Measurements from ENCODE around the gene CSHL1.
"Not testable (repeated sequence)": the region's sequence is repeated elsewhere in the genome, so short reads cannot be mapped to it uniquely, and the experiment has no call there.

CSHL1 gene

GRCh38 chr17:63925615-63926014 is 14.6 kb upstream of the CSHL1 start:
- TF ChIP-seq REST (IDR thresholded peaks at IDR 0.05; ENCODE audit: insufficient read depth in 1 of 2, low read depth in 2 of 2, low read length in 2 of 2), result no peak
- no peak for TF ChIP-seq TAF1 (IDR thresholded peaks at IDR 0.05; ENCODE audit: borderline replicate concordance, insufficient read depth, low read length)
- no peak for TF ChIP-seq POLR2AphosphoS5 (IDR thresholded peaks at IDR 0.05; ENCODE audit: low read depth, low read length)
- no peak for TF ChIP-seq SIN3A (IDR thresholded peaks at IDR 0.05; ENCODE audit: borderline replicate concordance, insufficient read depth, low read length)
- no peak for TF ChIP-seq FOXP2 (optimal IDR thresholded peaks at IDR 0.05; ENCODE audit: borderline replicate concordance, extremely low read depth, extremely low read length, insufficient read depth)

GRCh38 chr17:63919311-63919723 is 8.3 kb upstream of the CSHL1 start:
- TF ChIP-seq REST (IDR thresholded peaks at IDR 0.05; ENCODE audit: insufficient read depth in 1 of 2, low read depth in 2 of 2, low read length in 2 of 2), result no peak
- TF ChIP-seq FOXP2 (optimal IDR thresholded peaks at IDR 0.05; ENCODE audit: borderline replicate concordance, extremely low read depth, extremely low read length, insufficient read depth), result no peak
- TF ChIP-seq SIN3A (IDR thresholded peaks at IDR 0.05; ENCODE audit: borderline replicate concordance, insufficient read depth, low read length), result no peak
- no peak for TF ChIP-seq POLR2AphosphoS5 (IDR thresholded peaks at IDR 0.05; ENCODE audit: low read depth, low read length)
- no peak for TF ChIP-seq TAF1 (IDR thresholded peaks at IDR 0.05; ENCODE audit: borderline replicate concordance, insufficient read depth, low read length)

- TF ChIP-seq TAF1 (IDR thresholded peaks at IDR 0.05; ENCODE audit: borderline replicate concordance, insufficient read depth, low read length); POLR2AphosphoS5 (IDR thresholded peaks at IDR 0.05; ENCODE audit: low read depth, low read length); REST (IDR thresholded peaks at IDR 0.05; ENCODE audit: insufficient read depth in 1 of 2, low read depth in 2 of 2, low read length in 2 of 2): not testable (repeated sequence)
Observed at GRCh38 chr17:63918789-63919305, 7.8 kb upstream of the CSHL1 start, which contains the start of gene GH1. Gene GH1 (minus strand): TSS chr17:63918839. CDS start chr17:63918776, 63 bp downstream.

- TF ChIP-seq FOXP2 (optimal IDR thresholded peaks at IDR 0.05; ENCODE audit: borderline replicate concordance, extremely low read depth, extremely low read length, insufficient read depth) (no peak), REST (IDR thresholded peaks at IDR 0.05; ENCODE audit: insufficient read depth in 1 of 2, low read depth in 2 of 2, low read length in 2 of 2) (no peak), SIN3A (IDR thresholded peaks at IDR 0.05; ENCODE audit: borderline replicate concordance, insufficient read depth, low read length) (no peak), TAF1 (IDR thresholded peaks at IDR 0.05; ENCODE audit: borderline replicate concordance, insufficient read depth, low read length) (no peak), POLR2AphosphoS5 (IDR thresholded peaks at IDR 0.05; ENCODE audit: low read depth, low read length) (no peak)
Observed at GRCh38 chr17:63918305-63918704, 7.2 kb upstream of the CSHL1 start.

- TF ChIP-seq POLR2AphosphoS5 (IDR thresholded peaks at IDR 0.05; ENCODE audit: low read depth, low read length), result no peak
- no peak for TF ChIP-seq FOXP2 (optimal IDR thresholded peaks at IDR 0.05; ENCODE audit: borderline replicate concordance, extremely low read depth, extremely low read length, insufficient read depth)
- no peak for TF ChIP-seq SIN3A (IDR thresholded peaks at IDR 0.05; ENCODE audit: borderline replicate concordance, insufficient read depth, low read length)
- no peak for TF ChIP-seq REST (IDR thresholded peaks at IDR 0.05; ENCODE audit: insufficient read depth in 1 of 2, low read depth in 2 of 2, low read length in 2 of 2)
- TF ChIP-seq TAF1 (IDR thresholded peaks at IDR 0.05; ENCODE audit: borderline replicate concordance, insufficient read depth, low read length), result no peak
Observed at GRCh38 chr17:63917646-63918045, 6.6 kb upstream of the CSHL1 start.
